ENCODE data around the gene NEK11. TPM values are rescaled to one million over a fixed set of nuclear protein-coding genes. Genes with fewer than 3 reads are reported as not detected.

The NEK11 gene
- total RNA-seq, 2 experiments from 2014 or later = 3.1 to 3.8 TPM

DNA sequence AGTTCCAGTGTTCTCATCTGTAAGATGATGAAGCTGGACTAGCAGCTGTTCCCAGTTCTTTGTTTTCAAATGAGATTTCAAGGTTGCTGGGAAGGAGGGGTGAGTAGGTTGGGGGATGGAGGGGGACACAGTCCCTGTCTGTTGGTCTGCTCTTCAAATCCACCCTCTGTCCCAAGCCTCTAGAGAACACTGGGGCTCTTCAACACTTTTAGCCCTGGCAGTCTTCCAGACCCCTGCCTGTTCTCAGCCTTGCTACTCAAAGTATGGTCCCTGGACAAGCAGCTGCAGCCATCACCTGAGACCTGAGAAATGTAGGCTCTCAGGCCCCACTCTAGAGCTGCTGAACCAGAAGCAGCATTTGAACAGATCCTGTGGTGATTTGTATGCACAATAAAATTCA lies 41.3 kb downstream of the NEK11 start:
- H3K27me3 Mint-ChIP-seq = no peaks in the 10 kb centered on the region
- no peak for DNase-seq
- no peak overlapping the region for H3K27ac Mint-ChIP-seq
- POLR2A ChIA-PET = no interaction called here
- no peaks in the 10 kb centered on the region for H3K36me3 Mint-ChIP-seq
- H3K4me1 Mint-ChIP-seq = peaks cover 3% of the 10 kb centered on the region
- H3K4me3 Mint-ChIP-seq = no peak overlapping the region
- no peak for ATAC-seq (ENCODE audit: low read depth)
- no peaks in the 10 kb centered on the region for H3K9me3 Mint-ChIP-seq

DNA sequence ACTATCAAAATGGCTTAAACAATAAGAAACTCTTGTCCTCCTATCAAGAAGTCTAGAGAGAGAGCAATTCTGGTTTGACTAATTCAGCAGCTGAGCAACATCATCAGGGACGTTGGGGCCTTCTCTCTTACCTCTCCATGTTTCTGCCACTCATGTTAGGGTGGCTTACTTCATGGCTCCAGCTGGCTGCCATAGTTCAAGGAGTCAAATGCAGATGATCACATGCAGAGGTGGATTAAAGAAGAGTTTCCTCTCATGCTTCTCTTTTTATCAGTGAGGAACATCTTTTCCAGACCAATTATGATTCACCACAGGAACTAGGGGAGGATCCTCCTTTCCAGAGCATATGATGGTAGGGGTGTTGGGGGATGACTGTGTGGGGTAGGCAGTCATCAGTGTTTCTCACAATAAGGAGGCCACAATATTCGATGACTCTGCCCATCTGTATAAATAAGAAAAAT lies 45.5 kb downstream of the NEK11 start:
- no peaks in the 10 kb centered on the region for H3K9me3 Mint-ChIP-seq
- no peak for DNase-seq
- no peaks in the 10 kb centered on the region for H3K27me3 Mint-ChIP-seq
- no peak for ATAC-seq (ENCODE audit: low read depth)
- H3K36me3 Mint-ChIP-seq = no peaks in the 10 kb centered on the region
- POLR2A ChIA-PET = no interaction called here
- H3K4me3 Mint-ChIP-seq = no peak overlapping the region
- no peak overlapping the region for H3K27ac Mint-ChIP-seq
- peaks cover 4% of the 10 kb centered on the region for H3K4me1 Mint-ChIP-seq

DNA sequence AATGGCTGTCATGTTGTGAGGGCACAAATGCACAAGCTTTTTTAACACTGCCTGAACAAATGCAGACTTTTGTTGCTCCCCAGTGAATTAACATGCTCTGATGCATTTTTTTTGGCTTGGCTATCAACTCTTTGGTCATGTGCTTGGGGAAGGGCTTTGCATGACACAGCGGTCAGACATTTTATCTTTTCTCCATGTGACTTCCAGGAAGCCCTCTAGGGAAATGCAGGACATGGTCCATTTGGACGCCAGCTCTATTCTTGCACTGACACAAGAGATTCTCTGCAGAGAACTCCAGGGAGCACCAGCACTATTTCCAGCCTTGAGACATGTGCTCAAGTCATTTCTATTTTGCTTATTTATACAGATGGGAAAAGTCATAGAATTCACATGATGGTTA lies 46.2 kb downstream of the NEK11 start:
- POLR2A ChIA-PET = no interaction called here
- Mint-ChIP-seq H3K36me3 (no peaks in the 10 kb centered on the region), H3K27ac (no peak overlapping the region), H3K27me3 (no peaks in the 10 kb centered on the region), H3K9me3 (no peaks in the 10 kb centered on the region), H3K4me3 (no peak overlapping the region), H3K4me1 (peaks cover 4% of the 10 kb centered on the region)
- DNase-seq (no peak), ATAC-seq (ENCODE audit: low read depth) (no peak)

- Mint-ChIP-seq H3K27me3 (no peaks in the 10 kb centered on the region), H3K4me1 (peaks cover 4% of the 10 kb centered on the region), H3K27ac (no peak overlapping the region), H3K36me3 (no peaks in the 10 kb centered on the region), H3K4me3 (no peak overlapping the region), H3K9me3 (no peaks in the 10 kb centered on the region)
- no peak for DNase-seq
- POLR2A ChIA-PET = no interaction called here
- ATAC-seq (ENCODE audit: low read depth) = no peak
Observed at GRCh38 chr3:131075632-131076328, 49.1 kb downstream of the NEK11 start.

- DNase-seq (no peak), ATAC-seq (ENCODE audit: low read depth) (no peak)
- no peak overlapping the region for H3K4me3 Mint-ChIP-seq
- H3K27ac Mint-ChIP-seq = no peak overlapping the region
- no peaks in the 10 kb centered on the region for H3K9me3 Mint-ChIP-seq
- no peaks in the 10 kb centered on the region for H3K36me3 Mint-ChIP-seq
- POLR2A ChIA-PET = no interaction called here
- H3K4me1 Mint-ChIP-seq = peaks cover 4% of the 10 kb centered on the region
- no peaks in the 10 kb centered on the region for H3K27me3 Mint-ChIP-seq
Observed at GRCh38 chr3:131077904-131078303, 51.2 kb downstream of the NEK11 start.

DNA sequence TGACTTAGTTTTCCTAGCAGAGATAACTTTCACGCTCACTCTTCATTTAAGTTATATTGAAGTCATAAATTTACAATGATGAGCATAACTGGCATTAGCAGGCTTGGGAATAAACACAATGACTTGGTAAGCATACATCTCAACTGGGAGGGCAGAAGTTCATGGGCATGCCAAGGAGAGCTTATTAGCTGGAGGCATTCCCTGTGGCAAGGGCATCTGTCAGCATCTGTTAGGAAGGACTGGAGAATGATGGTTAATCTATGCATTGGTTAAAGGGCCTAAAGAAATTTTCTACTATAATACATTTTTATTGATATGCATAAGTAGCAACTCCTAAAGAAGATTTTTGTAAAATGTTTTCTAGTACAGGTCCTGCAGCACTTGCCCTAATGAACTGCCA lies 52.4 kb downstream of the NEK11 start:
- Mint-ChIP-seq H3K27ac (no peak overlapping the region), H3K9me3 (no peaks in the 10 kb centered on the region), H3K36me3 (no peaks in the 10 kb centered on the region), H3K27me3 (no peaks in the 10 kb centered on the region), H3K4me3 (no peak overlapping the region), H3K4me1 (peaks cover 8% of the 10 kb centered on the region)
- ATAC-seq (ENCODE audit: low read depth) (no peak), DNase-seq (no peak)
- POLR2A ChIA-PET = no interaction called here

DNA sequence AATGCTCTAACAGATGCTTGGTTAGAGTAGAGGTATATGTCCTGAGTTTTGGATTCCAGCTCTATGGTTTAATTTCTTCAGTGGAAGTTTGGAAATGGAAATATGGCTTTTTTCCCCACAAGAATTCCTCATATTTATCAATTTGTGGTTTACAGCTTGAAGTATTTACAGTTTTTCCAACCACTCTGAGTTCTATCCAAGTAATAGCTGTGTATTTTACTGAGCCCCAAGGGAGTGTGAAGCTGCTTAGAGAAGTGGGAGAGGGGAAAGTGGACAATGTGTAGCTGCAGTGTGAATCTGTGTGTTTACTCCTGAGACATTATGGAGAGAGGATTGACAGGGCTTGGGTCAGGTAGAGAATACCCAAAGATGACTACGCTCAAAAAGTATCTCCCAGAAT lies 54.5 kb downstream of the NEK11 start:
- Mint-ChIP-seq H3K4me3 (no peak overlapping the region), H3K4me1 (peaks cover 6% of the 10 kb centered on the region), H3K36me3 (no peaks in the 10 kb centered on the region), H3K27me3 (no peaks in the 10 kb centered on the region), H3K27ac (no peak overlapping the region), H3K9me3 (peaks cover 2% of the 10 kb centered on the region)
- POLR2A ChIA-PET = no interaction called here
- DNase-seq (no peak), ATAC-seq (ENCODE audit: low read depth) (no peak)

- POLR2A ChIA-PET = no interaction called here
- Mint-ChIP-seq H3K4me3 (no peak overlapping the region), H3K9me3 (peaks cover 2% of the 10 kb centered on the region), H3K27ac (no peak overlapping the region), H3K27me3 (no peaks in the 10 kb centered on the region), H3K36me3 (no peaks in the 10 kb centered on the region), H3K4me1 (peaks cover 6% of the 10 kb centered on the region)
- no peak for DNase-seq
- ATAC-seq (ENCODE audit: low read depth) = no peak
Observed at GRCh38 chr3:131082246-131082645, 55.6 kb downstream of the NEK11 start.

- ATAC-seq (ENCODE audit: low read depth) = no peak
- DNase-seq = no peak
- POLR2A ChIA-PET = no interaction called here
- Mint-ChIP-seq H3K9me3 (peaks cover 2% of the 10 kb centered on the region), H3K4me1 (peaks cover 6% of the 10 kb centered on the region), H3K27me3 (no peaks in the 10 kb centered on the region), H3K27ac (no peak overlapping the region), H3K4me3 (no peak overlapping the region), H3K36me3 (no peaks in the 10 kb centered on the region)
Observed at GRCh38 chr3:131082871-131083863, 56.5 kb downstream of the NEK11 start.

GRCh38 chr3:131091768-131092167 lies 65.1 kb downstream of the NEK11 start:
- no peak for DNase-seq
- no peak overlapping the region for H3K27ac Mint-ChIP-seq
- ATAC-seq (ENCODE audit: low read depth) = no peak
- POLR2A ChIA-PET = no interaction called here
- H3K4me3 Mint-ChIP-seq = no peak overlapping the region
- H3K27me3 Mint-ChIP-seq = peaks cover 2% of the 10 kb centered on the region
- no peaks in the 10 kb centered on the region for H3K4me1 Mint-ChIP-seq
- H3K9me3 Mint-ChIP-seq = no peaks in the 10 kb centered on the region
- H3K36me3 Mint-ChIP-seq = no peaks in the 10 kb centered on the region

DNA sequence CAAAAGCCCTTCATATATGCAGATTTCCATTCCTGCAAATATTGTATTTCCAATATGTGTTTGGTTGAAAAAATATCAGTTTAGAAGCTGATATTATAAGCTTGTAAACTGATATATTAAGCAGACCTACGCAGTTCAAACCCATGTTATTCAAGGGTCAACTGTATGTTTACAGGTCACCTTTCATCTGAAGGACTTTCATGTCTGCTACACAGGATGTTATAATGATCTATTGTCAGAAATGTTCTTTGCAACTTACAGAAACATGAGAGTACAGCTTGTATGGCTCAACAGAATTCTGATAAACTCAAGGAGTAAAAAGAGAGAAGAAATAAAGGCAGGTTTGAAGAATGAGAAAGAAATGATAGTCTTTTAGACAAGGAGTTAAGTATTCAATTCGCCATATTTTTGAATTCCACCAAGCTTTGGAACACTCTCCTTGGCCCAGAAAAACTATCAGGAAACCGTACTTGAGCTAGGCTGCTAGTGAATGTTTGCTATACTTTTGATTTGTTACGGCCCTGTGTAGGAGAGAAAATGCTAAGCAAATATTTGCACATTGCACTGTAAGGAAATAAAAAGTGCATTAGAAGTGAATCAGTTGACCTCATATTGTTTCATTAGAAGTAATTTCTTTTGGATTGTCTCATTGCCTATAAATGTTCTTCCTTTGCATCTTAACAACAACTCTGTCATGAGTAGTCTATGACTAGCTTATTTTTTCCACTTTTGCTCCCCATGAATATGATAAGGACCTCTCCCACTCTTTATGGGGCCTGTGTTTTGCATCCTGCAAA lies 81.2 kb downstream of the NEK11 start:
- H3K9me3 Mint-ChIP-seq = peaks cover 5% of the 10 kb centered on the region
- POLR2A ChIA-PET = interaction anchor here (0.6 kb wide), 1 partner anchor 417 kb away, joined by 6 read pairs; no protein-coding TSS in a partner anchor
- H3K4me1 Mint-ChIP-seq = peaks cover 2% of the 10 kb centered on the region
- ATAC-seq (ENCODE audit: low read depth) (no peak), DNase-seq (no peak)
- H3K27me3 Mint-ChIP-seq = no peaks in the 10 kb centered on the region
- H3K36me3 Mint-ChIP-seq = no peaks in the 10 kb centered on the region
- H3K27ac Mint-ChIP-seq = no peak overlapping the region
- no peak overlapping the region for H3K4me3 Mint-ChIP-seq

DNA sequence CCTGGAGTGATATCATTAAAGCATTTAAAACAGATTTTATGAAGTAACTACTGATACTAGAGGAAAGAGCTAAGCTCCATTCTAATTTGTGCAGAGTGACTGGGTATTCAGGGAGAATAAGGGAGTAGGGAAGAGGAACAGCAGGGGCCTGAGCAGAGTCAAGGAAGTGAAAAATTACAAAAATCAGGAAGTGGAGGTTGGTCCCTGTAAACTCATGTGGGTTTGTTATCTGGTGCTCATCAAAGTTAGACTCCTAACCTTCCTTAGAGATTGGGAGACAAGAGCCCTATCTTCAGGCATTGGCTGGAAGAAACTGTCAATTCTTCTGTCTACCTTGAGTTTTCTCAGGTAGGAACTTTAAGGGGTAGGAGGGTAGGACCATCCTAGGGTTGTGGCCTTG lies 82.5 kb downstream of the NEK11 start:
- H3K27ac Mint-ChIP-seq = no peak overlapping the region
- POLR2A ChIA-PET = no interaction called here
- H3K4me1 Mint-ChIP-seq = peaks cover 2% of the 10 kb centered on the region
- ATAC-seq (ENCODE audit: low read depth) = no peak
- no peaks in the 10 kb centered on the region for H3K36me3 Mint-ChIP-seq
- no peak for DNase-seq
- H3K4me3 Mint-ChIP-seq = no peak overlapping the region
- H3K27me3 Mint-ChIP-seq = no peaks in the 10 kb centered on the region
- H3K9me3 Mint-ChIP-seq = peaks cover 4% of the 10 kb centered on the region

GRCh38 chr3:131110087-131110486 lies 83.4 kb downstream of the NEK11 start:
- Mint-ChIP-seq H3K9me3 (no peaks in the 10 kb centered on the region), H3K4me3 (no peak overlapping the region), H3K36me3 (no peaks in the 10 kb centered on the region), H3K27ac (no peak overlapping the region), H3K27me3 (no peaks in the 10 kb centered on the region), H3K4me1 (peaks cover 2% of the 10 kb centered on the region)
- ATAC-seq (ENCODE audit: low read depth) (no peak), DNase-seq (no peak)
- POLR2A ChIA-PET = no interaction called here
